Measurements from ENCODE around the gene VPS11.
A peak's percentile ranks its signal among the peaks of the same experiment; 100 is the strongest.
"Not testable (repeated sequence)": the region's sequence is repeated elsewhere in the genome, so short reads cannot be mapped to it uniquely, and the experiment has no call there.

Gene VPS11

DNA sequence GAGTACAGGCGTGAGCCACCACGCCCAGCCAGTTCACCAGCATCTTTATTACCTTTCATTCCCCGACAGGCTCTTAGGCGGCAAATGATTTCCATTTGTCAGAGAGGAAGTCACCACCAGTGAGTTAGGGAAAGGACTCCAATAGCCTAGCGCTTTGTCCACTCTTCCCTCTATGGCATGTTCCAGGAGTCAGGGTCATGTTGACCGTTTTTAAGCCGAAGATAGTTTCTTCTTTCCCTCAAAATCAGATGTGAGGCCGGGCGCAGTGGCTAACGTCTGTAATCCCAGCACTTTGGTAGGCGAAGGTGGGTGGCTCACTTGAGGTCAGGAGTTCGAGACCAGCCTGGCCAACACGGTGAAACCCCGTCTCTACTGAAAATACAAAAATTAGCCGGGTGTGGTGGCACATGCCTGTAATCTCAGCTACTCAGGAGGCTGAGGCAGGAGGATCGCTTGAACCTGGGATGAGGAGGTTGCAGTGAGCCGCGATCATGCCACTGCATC lies 35.6 kb downstream of the VPS11 start:
- not testable (repeated sequence) for DNase-seq (ENCODE audit: low read depth in 3 of 3)

DNA sequence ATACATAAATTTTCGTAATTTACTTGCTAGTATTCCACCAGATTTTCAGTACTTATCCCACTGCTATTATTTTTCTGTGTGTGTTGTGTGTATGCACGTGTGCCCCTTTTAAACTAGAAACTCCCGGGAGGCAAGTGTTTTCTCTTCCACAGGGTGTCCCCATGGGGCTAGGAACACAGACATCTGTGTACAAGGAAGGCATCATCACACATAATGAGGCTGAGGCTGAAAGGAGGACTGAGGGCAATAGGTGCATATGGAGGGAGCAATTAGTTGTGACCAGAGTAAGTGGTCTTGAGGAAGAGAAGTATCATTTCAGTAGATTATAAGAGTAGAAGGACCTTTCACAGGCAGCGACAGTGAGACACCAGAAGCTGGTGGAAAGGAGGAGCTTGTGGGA lies 36.2 kb downstream of the VPS11 start:
- DNase-seq (ENCODE audit: low read depth in 3 of 3) = no peak

DNA sequence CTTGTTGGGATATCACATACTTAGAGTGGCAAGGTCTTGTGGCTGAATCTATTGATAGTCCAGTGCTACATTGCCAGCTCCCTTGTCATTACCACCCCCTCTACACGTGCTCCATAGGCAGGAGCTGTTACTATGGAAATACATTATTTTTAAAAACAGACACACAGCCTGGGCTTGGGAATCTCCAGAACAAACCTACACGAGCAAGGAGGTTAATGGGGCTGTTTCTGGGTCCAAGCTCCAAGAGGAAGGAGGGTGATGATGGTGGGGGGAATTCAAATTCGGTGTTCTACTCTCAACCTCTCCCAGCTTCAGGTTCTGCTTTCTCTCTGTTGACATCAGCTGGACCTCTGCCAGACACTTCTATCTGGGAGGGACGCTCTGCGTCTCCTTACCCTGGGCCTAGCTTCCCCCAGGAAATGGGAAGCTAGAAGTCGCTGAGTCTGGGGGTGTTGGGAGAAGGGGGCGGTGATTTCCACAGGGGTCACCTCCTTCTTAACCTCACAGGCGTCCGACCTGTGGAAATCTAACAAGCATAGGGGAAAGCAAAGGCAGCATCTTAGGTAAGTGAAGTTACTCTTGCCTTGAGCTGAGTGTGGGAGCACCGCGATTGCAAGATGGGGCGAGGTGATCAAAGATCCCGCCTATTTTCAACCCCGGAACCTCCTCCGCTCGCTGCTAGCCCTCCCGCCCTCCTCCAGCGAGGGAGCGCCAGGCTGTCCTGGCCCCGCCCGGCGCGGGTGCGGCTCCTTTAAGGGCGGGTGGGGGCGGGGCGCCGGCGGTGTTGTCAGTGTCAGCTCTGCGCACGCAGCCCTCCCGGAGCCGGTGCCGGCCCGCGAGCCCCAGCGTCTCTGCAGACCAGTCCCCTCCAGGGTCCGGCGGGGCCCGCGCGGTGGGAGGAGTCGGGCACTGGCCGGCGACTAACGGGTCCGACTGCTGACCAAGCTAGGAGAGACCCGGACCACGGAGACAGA lies 39.2 kb downstream of the VPS11 start, which contains the start of gene C2CD2L:
Gene C2CD2L, plus strand, starts transcription at position 781 of the 974 bp plus-strand sequence. CDS start 398 bp downstream, outside the sequence.
- peak; percentile 76 to 87 (median 79) for DNase-seq (ENCODE audit: low read depth in 3 of 3)

DNA sequence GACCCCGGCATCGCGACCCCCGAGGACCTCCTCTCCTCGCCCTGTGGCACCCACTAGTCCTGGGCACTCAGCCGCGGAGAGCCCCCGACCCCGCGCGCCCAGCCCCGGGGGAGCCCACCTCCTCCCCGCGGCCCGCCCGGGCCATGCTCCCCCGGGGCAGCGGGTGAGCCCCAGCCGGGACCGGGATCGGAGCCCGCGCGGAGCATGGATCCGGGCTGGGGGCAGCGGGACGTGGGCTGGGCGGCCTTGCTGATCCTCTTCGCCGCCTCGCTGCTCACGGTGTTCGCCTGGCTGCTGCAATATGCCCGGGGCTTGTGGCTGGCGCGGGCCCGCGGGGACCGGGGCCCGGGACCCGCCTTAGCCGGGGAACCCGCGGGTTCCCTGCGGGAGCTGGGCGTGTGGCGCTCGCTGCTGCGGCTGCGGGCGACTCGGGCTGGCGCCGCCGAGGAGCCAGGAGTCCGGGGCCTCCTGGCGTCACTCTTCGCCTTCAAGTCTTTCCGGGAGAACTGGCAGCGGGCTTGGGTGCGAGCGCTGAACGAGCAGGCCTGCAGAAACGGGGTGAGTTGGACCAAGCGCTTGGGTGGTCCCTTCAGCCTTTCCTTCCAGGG lies 40.0 kb downstream of the VPS11 start:
- DNase-seq (ENCODE audit: low read depth in 3 of 3) = no peak

DNA sequence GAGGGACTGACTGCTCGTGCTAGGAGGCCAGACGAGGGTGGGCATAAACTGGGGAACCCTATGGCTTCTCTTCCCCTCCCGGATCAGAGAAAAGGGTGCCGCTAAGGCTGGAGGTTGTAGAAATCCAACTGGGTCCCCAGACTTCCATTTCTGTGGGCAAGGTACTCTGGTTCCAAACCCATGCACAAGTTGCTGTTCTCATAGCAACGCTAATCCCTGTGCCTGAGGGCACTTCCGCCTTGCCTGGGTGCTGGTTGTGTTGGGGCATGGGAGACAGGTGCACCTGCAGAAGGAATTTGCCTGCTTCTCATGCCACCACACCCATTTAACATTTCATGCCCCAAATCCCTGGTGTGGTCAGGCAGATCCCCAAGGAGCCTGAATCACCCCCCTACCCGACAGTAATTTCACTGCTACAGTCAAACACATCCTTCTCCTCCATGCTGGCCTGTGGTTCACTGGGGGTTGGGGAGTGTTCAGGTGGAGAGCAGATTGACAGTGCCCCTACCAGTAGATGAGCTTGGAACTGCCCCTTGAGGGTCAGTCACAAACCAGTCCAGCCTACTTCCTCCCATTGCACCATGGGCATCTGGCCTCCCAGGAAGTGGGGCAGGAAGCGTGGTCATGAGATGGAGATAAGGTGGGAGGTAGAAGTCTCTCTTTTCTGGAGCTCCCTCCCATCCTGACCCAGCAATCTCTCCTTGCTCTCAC lies 40.7 kb downstream of the VPS11 start:
- DNase-seq (ENCODE audit: low read depth in 3 of 3) = no peak

DNA sequence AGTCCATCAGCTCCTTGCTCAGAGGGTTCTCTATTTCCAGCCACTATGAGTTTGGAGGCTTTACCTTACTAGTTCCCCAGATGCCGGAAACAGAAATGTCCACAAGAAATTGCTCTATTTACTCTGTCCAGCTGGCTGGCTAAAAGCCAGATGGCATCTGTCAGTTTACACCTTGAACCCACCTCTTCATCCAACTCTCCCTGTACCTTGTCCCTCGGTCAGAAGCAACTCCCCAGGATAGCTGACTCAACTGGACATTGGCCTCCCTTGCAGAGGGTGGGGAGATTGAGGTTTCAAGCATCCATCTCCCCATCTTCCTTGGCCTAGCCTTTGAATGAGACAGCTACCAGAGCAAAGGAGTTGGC lies 41.2 kb downstream of the VPS11 start:
- no peak for DNase-seq (ENCODE audit: low read depth in 3 of 3)

DNA sequence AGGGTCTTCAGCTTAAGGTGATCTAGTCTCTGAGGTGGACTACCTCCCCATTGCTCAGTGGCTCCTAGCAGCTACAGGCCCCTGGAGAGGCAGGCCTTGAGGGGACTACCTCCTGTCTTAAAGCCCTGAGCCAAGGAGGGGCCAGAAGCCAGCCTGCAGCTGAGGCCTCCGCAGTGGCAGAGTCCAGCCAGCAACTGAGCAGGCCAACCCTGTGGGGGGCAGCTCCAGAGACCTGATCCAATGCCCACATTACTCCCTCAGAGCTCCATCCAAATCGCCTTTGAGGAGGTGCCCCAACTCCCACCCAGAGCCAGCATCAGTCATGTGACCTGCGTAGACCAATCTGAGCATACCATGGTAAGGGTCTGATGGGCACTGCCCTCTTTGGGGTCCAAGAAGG lies 42.2 kb downstream of the VPS11 start:
- DNase-seq (ENCODE audit: low read depth in 3 of 3) = no peak

DNA sequence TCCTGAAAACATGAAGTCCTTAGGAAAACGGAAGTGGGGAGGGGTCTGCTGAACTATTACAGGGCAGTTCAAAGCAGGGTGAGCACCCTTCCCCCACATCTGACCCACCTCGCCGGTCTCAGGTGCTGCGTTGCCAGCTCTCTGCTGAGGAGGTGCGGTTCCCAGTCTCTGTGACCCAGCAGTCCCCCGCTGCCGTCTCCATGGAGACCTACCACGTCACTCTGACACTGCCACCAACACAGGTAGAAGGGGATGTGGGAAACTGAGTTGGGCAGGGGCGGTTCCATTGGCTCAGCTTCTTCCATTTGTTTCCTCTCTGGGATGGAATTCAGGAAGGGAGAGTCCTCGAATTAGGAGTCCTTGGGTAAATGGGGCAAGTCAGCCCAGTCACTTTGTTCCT lies 42.8 kb downstream of the VPS11 start:
- no peak for DNase-seq (ENCODE audit: low read depth in 3 of 3)

DNA sequence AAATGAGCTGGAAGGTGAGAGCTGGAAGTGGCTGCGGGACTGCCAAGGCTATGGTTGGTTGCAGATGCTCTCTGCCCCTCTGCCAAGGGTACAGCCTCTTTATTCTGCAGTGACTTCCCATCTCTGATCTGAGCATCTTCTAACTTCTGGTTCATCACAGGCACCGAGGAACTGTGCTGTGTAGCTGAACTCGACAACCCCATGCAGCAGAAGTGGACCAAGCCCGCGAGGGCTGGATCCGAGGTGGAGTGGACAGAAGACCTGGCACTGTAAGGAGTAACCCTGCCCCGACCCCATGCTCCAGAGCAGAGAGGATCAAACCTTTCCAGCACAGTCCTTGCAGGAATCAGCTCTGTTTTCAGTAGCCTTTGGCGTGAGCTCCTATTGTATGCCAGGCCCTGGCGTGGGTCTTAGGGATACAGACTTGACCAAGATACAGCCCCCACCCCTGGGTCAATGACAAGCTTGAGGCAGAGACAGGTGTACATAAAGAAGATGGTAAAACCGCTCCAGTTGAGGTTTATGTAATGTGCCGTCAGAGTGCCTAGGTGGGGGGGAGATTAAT lies 43.8 kb downstream of the VPS11 start:
- no peak for DNase-seq (ENCODE audit: low read depth in 3 of 3)

DNA sequence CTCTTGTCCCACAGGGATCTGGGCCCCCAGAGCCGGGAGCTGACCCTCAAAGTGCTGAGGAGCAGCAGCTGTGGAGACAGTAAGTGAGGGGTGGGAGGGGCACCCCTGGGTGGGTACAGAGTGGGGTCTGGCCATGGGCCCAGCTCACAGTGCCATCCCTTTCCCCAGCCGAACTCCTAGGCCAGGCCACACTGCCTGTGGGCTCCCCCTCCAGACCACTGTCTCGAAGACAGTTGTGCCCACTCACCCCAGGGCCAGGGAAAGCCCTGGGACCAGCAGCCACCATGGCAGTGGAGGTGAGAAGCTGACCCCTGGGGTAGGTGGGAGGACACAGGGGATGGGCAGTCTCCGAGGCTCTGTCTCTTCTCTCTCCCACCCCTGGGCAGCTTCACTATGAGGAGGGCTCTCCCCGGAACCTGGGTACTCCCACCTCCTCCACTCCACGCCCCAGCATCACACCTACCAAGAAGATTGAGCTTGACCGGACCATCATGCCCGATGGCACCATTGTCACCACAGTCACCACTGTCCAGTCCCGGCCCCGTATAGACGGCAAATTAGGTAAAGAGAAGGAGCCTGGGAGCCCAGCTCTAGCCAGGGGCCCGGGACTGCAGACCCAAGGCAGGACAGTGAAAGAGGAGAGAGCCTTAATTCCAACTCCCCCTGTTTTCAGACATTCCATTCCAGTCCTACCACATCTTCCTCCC lies 44.8 kb downstream of the VPS11 start:
- no peak for DNase-seq (ENCODE audit: low read depth in 3 of 3)

DNA sequence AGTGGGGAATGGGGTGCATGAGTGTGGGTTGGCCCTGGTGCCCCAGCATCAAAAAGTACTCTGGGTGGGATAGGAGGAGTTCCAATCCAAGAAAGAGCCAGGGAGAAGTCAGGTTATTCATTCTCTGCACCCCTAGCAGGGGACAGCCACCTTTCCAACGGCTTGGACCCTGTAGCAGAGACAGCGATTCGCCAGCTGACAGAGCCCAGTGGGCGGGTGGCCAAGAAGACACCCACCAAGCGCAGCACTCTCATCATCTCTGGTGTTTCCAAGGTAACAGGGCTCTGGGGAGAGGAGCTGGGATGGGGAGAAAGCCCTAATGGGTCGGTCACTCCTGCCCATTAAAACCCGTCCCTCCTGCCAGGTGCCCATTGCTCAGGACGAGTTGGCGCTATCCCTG lies 46.1 kb downstream of the VPS11 start:
- DNase-seq (ENCODE audit: low read depth in 3 of 3) = no peak

DNA sequence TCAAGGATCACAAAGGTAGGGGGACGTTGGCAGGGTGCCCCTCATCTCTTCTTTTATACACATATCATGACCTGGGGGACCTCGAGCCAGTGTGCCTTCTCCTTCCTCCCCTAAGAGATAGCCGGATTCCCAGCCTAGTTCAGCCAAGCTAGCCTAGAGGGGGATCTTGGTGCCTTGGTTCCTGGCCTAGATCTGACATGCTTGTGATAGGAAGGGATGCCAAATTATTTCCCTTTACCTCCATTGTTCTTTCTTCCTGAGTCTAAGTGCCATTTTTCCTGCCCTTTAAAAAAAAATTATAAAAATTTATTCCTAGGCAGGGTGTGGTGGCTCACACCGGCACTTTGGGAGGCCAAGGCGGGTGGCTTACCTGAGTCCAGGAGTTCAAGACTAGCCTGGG lies 46.7 kb downstream of the VPS11 start:
- no peak for DNase-seq (ENCODE audit: low read depth in 3 of 3)

DNA sequence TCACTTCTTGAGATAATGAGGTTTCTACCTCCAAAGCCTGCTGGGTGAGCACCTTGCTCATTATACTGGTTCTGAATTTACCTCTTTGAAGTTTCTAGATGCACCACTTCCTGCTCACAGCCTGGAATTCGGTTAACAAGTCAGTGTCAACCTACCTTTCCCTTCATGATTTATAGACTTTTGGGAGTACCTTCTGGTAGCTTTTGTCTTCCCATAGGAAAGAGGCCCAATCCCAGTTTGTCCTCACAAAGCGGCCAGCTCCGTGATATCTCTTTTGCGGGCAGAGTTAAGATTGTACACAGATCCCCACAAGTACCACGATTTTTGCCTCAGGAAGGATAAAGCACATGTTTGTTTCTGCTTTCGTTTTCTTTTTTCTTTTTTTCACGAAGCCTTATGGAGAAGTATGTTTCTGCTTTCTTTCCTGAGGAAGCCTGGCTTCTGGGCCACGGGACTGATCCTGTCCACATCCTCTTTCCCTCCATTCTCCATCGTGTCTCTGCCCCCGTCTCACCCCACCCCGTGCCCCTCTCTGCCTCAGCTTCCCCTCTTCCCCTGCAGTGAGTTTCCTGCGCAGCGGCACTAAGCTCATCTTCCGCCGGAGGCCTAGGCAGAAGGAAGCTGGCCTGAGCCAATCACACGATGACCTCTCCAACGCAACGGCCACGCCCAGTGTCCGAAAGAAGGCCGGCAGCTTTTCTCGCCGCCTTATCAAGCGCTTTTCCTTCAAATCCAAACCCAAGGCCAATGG lies 48.0 kb downstream of the VPS11 start:
- no peak for DNase-seq (ENCODE audit: low read depth in 3 of 3)

DNA sequence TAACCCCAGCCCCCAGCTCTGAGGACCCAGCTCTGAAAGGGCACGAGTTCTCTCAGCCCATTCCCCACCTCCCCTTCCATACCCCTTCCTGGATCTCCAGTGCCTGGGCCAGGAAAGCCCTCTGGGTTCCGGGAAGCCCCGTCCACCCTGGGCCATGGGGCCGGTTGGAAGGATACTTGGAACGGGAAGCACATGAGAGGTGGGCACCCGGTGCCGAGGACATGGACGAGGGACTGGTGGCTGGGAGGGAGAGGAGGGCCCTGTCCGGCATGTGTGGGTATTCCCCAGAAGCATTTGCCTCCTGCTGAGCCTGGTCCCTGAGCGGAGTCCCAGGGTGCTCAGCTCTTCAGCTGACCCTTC lies 48.6 kb downstream of the VPS11 start:
- no peak for DNase-seq (ENCODE audit: low read depth in 3 of 3)

DNA sequence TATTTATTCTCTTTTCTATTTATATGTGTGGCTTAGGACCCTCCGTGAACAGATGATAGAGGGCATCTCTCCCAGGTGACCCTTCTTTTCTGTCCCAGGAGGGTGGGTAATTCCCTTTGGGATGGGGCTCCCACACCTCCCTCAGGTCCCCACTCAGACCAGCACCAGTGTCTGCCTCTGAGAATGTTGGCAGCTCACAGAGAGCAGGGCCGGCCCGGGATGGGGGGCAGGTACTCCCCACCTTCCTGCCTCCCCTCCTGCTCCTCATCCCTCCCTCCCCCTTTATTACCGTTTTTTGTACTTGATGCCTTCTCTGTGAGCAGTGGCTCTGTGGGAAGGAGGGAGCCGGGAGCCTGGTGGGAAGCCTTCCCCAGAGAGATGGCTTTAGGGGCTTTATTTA lies 49.0 kb downstream of the VPS11 start:
- DNase-seq (ENCODE audit: low read depth in 3 of 3) = no peak

DNA sequence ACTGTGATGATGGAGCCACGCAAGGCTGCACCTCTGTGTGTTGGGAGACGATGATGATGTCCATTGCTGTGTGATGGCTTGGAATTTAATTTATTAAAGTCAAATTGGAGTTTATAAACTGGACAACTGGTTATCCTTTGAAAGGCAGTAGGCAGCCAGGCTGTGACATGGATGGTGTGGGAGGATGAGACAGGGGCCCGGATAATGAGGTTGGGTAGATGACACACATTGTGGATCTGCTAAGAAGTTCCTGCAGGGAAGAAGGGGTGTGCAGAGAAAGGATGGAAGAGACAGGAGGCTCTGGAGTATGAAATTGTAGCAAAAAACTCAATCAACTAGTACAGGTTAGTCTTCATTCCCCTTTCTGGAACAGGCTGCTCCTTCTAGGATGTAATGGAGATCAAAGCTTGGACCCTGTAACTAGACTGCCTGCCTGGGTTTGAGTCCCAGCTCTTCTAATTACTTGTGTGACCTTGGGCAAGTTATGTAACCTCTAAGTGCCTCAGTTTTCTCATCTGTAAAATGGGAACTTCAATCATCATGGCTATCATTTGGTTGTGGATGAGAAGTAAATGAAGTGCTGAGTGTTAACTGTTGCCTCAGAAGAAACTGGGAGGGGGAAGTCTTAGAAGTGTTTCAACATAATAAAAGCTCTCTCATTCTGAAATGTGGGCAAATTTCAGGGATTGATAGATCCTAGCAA lies 49.5 kb downstream of the VPS11 start:
- no peak for DNase-seq (ENCODE audit: low read depth in 3 of 3)

DNA sequence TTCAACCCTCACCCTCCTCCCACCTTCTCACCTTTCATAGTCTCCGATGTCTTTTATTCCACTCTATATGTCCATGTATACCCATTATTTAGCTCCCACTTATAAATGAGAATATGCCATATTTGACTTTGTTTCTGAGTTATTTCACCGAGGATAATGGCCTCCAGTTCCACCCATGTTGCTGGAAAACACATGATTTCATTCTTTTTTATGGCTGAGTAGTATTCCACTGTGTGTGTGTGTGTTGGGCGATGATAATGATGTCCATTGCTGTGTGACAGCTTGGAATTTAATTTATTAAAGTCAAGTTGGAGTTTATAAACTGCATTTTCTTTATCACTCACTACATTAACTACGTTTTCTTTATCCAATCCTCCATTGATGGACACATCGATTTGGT lies 50.6 kb downstream of the VPS11 start:
- no peak for DNase-seq (ENCODE audit: low read depth in 3 of 3)

DNA sequence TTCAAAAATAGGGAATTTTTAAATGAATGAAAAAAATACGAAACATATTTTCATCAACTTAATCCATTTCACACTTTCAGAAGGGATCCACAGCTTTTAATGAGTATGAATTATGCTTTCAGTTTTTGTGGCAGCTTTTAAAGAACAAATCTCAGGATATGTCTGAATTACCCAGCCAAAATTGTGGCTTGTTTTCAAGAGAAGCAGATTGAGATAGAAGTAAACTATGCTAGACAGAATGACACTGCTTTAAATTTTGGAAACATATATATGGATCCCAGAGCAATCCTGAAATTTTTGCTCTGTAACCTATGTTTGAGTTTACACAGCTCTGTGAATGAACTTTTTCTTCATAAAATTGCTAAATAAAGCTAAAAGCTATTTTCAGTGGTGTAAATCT lies 51.3 kb downstream of the VPS11 start:
- no peak for DNase-seq (ENCODE audit: low read depth in 3 of 3)

DNA sequence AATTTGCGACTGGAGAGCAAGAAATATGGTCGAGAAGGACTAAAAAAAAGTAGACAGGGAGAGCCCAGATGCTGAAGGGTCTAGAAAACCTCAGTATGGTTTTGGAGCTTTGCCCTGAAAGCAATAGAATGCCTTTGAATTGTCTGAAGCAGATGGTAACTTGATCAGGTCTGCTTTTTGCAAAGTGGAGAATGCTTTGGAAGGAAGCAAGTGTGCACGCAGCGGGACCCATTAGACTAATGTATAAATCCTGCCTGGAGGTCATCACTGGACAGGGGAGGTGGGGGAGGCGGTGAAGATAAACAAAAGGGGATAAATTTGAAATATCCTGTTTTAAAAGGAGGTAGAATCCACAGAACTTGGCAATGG lies 53.0 kb downstream of the VPS11 start:
- no peak for DNase-seq (ENCODE audit: low read depth in 3 of 3)
